HepG2 (cell line): ENCODE measurements around the gene TLR9. TPM values are rescaled to one million over a fixed set of nuclear protein-coding genes. Genes with fewer than 3 reads are reported as not detected.

Source experiments
- SALL1 ChIP-seq: sonication (generic); formaldehyde crosslinking; IDR thresholded peaks from 2 replicates; pipeline ENCODE4 v1.8.0; 2022; ENCODE audit warnings: mild to moderate bottlenecking, missing genetic modification reagents
- TIGD3 ChIP-seq: sonication (generic); formaldehyde crosslinking; IDR thresholded peaks from 2 replicates; pipeline ENCODE4 v1.5.1; 2020; ENCODE audit warnings: mild to moderate bottlenecking, missing genetic modification reagents, borderline replicate concordance
- ZFX ChIP-seq: sonication (generic); formaldehyde crosslinking; IDR thresholded peaks from 2 replicates; pipeline ENCODE4 v1.4.0; 2020; ENCODE audit warnings: mild to moderate bottlenecking, low read depth, missing genetic modification reagents, moderate library complexity
- ZFYVE20 ChIP-seq: sonication (generic); formaldehyde crosslinking; IDR thresholded peaks from 2 replicates; pipeline ENCODE4 v1.8.0; 2023; ENCODE audit warnings: low read depth, mild to moderate bottlenecking, moderate library complexity, missing genetic modification reagents, borderline replicate concordance
- ZNF160 ChIP-seq: sonication (generic); formaldehyde crosslinking; IDR thresholded peaks from 2 replicates; pipeline ENCODE4 v1.8.0; 2022; ENCODE audit warnings: mild to moderate bottlenecking, inconsistent platforms, missing genetic modification reagents
- ZNF746 ChIP-seq: sonication (generic); formaldehyde crosslinking; IDR thresholded peaks from 2 replicates; pipeline ENCODE4 v1.8.0; 2022; ENCODE audit warnings: mild to moderate bottlenecking, missing genetic modification reagents
- ZNF800 ChIP-seq: sonication (generic); formaldehyde crosslinking; IDR thresholded peaks from 2 replicates; pipeline ENCODE4 v1.4.0; 2020; ENCODE audit warnings: missing genetic modification reagents
- polyA plus RNA-seq, 8 experiments: library from polyadenylated mRNA; depleted of rRNA in 3 of 8; stranded (reverse) in 7 of 8; unstranded in 1 of 8; fragments of >200 nt; fragmentation: Illumina TruSeq in 4 of 8; extraction: Trizol in 4 of 8; gene quantifications; 2 replicates each; pipeline versions ENCODE4 v1.2.1 to v1.2.3, GENCODE V29; 2011 to 2016; ENCODE audit warnings: low read depth in 4 of 8, missing spikeins in 1 of 8, mixed read lengths in 1 of 8; ENCODE audit not compliant: insufficient read depth in 1 of 8
- total RNA-seq, 5 experiments: library from RNA; depleted of rRNA; stranded (reverse); fragments of >200 nt; fragmentation: Illumina TruSeq; extraction: Trizol; gene quantifications; 2 replicates each; pipeline ENCODE4 v1.2.3, GENCODE V29; 2016; ENCODE audit warnings: low read depth in 1 of 5

The TLR9 gene
- total and polyA plus RNA-seq, 2 of the 13 experiments (the other 11 are each of a cell fraction or from before 2014, with no cell fraction given), result not detected

GRCh38 chr3:52226229-52226817, 878 bp upstream of the TLR9 start (continued):
- no peak for TF ChIP-seq TIGD3 (CRISPR knock-in tag)
- TF ChIP-seq ZNF746 (CRISPR knock-in tag), result no peak
- 0 out of 2 replicates have a peak, but pooled peaks have one; percentile 2 for TF ChIP-seq ZFX (CRISPR knock-in tag)
- 0 out of 2 replicates have a peak, but pooled peaks have one; percentile 28 for TF ChIP-seq SALL1 (CRISPR knock-in tag)
- no peak for TF ChIP-seq ZNF160 (CRISPR knock-in tag)
- TF ChIP-seq ZNF800 (CRISPR knock-in tag), result no peak
- no peak for TF ChIP-seq ZFYVE20
- TF ChIP-seq, all 625 proteins: peak for 3
